SK-N-DZ (cell line): Measurements from ENCODE around the gene KRTAP10-2. TPM values are rescaled to one million over a fixed set of nuclear protein-coding genes. Genes with fewer than 3 reads are reported as not detected.
"Not testable (repeated sequence)": the region's sequence is repeated elsewhere in the genome, so short reads cannot be mapped to it uniquely, and the experiment has no call there.

Experiments
- DNase-seq: peaks from one replicate; pipeline ENCODE4 v3.0.0-alpha.2; 2015; ENCODE audit warnings: low spot score
- polyA plus RNA-seq, 2 experiments: library from polyadenylated mRNA; depleted of rRNA; stranded (reverse); fragments of >200 nt; gene quantifications; 2 replicates each; pipeline ENCODE4 v1.2.3, GENCODE V29; 2014

KRTAP10-2 gene, protein sequence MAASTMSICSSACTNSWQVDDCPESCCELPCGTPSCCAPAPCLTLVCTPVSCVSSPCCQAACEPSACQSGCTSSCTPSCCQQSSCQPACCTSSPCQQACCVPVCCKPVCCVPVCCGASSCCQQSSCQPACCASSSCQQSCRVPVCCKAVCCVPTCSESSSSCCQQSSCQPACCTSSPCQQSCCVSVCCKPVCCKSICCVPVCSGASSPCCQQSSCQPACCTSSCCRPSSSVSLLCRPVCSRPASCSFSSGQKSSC
- polyA plus RNA-seq (2014; cell fraction: cytosol; rRNA removed), result not detected in 2 replicates
- not detected in 2 replicates for polyA plus RNA-seq (2014; cell fraction: nucleus; rRNA removed)

DNA sequence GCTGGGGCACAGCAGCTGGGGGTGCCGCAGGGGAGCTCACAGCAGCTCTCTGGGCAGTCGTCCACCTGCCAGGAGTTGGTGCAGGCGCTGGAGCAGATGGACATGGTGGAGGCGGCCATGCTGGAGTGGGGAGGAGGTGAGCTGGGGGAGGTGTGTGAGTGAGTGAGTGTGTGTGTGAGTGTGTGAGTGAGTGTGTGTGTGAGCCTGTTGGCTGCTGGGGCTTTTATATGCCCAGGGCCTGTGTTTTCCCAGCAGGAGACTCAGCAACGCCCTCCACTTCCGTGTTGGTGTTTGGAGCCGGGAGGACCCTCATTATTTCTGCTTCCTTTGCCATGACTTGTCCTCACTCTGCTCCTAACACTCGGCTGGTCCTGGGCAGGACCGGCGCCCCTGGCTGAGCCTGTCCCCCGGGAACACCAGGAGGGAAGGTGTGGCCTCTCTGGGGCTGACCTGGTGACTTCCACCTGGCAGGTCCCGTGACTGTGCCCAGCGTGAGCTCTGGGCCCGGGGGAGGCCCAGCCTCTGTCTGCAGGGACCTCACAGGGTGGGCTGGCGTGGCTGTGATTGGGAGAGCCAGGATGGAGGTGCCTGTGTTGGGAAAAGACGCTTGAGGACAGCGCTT lies at the start of gene KRTAP10-2:
KRTAP10-2 (minus strand) TSS at position 166 of the 622 bp plus-strand sequence; CDS start at position 119, 47 bp downstream.
- DNase-seq, result no peak

DNA sequence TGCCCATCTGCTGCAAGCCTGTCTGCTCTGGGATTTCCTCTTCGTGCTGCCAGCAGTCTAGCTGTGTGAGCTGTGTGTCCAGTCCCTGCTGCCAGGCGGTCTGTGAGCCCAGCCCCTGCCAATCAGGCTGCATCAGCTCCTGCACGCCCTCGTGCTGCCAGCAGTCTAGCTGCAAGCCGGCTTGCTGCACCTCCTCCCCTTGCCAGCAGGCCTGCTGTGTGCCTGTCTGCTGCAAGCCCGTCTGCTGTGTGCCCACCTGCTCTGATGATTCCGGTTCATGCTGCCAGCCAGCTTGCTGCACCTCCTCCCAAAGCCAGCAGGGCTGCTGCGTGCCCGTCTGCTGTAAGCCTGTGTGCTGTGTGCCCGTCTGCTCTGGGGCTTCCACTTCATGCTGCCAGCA lies 49.8 kb upstream of the KRTAP10-2 start:
- not testable (repeated sequence) for DNase-seq

- not testable (repeated sequence) for DNase-seq
Measured at GRCh38 chr21:44600118-44600978, 49.0 kb upstream of the KRTAP10-2 start, which contains the start of gene KRTAP10-7. TSS of gene KRTAP10-7 (plus strand) at chr21:44600597. CDS start at chr21:44600622, 25 bp downstream.

DNA sequence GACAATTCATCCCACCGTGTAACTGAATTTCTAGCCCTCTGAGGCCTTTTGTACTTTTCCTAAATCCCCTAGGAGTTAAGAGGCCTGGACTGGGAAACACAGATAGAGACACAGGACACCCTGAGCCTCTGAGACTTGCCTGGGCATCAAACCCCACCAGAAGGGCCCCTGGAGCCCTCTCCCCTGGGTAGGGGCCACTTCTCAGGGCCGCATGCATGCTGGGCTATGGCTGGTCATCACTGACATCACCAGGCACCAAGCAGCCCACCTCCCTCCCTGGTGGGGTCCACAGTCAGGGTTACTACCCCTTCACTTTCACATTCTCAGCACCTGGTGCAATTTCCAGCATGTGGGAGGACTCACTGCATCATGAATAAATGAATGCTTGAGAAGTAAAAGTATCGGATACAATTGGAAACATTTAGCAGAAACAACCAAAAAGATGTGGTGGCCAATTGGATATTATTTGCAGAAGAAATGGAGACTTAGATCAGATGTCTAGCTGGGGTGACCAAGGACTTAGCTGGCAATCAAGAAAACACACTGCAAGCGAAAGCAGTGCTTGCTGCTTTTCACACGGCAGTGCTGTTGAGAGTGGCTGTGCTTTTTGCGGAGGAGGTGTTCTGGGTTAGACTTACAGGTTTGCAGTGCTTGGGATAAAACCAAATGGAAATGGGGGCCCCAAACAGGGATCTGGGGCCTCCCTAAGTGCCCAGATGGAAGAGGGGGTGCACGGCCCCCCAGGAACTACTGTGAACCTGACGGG lies 48.1 kb upstream of the KRTAP10-2 start:
- no peak for DNase-seq

GRCh38 chr21:44598061-44598460 lies 46.8 kb upstream of the KRTAP10-2 start:
- DNase-seq, result no peak

GRCh38 chr21:44596068-44596725 lies 44.9 kb upstream of the KRTAP10-2 start:
- no peak for DNase-seq

- DNase-seq, result no peak
Measured at GRCh38 chr21:44595524-44595923, 44.2 kb upstream of the KRTAP10-2 start.

- no peak for DNase-seq
Measured at GRCh38 chr21:44594406-44594916, 43.2 kb upstream of the KRTAP10-2 start.

GRCh38 chr21:44593598-44594405 lies 42.5 kb upstream of the KRTAP10-2 start:
- DNase-seq, result no peak

DNA sequence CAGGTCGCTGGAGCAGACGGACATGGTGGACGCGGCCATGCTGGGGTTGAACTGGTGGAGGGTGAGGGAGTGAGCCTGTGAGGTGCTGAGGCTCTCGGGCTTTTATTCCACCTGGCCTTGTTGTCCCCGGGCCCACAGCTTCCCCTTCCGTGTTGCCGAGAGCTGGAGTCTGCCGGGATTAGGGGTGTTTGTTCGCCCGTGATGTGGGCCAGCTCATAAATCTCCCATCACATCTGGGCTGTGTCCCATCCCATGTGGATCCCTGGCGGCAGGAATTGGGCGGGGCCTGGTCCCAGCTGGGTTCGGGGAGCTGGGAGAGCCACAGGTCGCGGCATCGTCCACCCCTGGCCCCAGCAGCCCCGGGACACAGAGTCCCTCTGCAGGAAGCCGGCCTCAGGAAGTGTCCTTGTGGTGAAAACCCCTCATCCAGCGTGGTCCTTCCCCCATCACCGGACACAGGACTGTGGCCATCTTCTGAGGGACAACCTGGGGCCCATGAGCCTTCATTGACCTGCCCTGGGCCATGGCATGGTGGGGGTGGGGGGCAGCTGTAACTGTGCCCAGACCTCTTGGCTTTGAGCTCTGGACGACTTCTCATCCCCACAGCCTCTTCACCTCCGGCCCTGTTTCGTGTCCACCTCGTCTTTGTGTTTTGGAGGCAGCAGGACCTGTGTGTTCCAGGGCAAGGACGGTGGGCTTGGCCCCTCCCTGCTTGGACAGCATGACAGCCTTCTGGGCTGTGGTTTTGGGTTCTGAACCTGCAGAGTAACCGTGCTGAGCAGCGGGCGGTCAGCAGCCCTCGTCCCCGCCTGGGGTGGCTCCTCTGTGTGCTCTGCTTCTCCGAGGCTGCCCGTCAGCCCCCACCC lies 41.4 kb upstream of the KRTAP10-2 start, which contains the start of gene KRTAP10-6:
KRTAP10-6 (minus strand) TSS at position 60 of the 866 bp plus-strand sequence; CDS start at position 39, 21 bp downstream.
- no peak for DNase-seq

DNA sequence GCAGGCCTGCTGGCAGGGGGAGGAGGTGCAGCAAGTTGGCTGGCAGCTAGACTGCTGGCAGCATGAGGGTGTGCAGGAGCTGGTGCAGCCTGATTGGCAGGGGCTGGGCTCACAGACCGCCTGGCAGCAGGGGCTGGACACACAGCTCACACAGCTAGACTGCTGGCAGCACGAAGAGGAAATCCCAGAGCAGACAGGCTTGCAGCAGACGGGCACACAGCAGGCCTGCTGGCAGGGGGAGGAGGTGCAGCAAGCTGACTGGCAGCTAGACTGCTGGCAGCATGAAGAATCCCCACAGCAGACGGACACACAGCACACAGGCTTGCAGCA lies 40.5 kb upstream of the KRTAP10-2 start:
- DNase-seq, result not testable (repeated sequence)

GRCh38 chr21:44590897-44591800 lies 39.8 kb upstream of the KRTAP10-2 start:
- DNase-seq, result not testable (repeated sequence)

DNA sequence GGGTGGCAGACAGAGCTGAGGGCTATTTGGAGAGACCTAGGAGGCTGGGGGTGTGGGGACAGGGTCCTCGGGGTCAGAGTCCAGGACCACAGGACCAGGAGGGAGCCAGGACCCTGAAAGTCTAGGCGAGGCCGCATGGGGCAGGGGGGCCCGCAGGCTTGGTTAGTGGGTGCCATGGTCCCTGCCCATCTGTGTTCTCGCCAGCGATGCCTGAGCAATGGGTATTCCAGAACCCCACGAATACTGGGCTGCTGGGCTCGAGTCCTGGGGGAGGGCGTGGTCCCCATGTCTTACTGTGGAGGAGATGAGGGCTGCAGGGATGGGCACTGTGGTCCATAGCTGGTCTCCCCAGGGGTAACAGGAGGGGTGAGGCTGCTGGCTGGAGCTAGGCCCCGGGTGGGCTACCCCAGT lies 39.0 kb upstream of the KRTAP10-2 start:
- DNase-seq, result no peak

DNA sequence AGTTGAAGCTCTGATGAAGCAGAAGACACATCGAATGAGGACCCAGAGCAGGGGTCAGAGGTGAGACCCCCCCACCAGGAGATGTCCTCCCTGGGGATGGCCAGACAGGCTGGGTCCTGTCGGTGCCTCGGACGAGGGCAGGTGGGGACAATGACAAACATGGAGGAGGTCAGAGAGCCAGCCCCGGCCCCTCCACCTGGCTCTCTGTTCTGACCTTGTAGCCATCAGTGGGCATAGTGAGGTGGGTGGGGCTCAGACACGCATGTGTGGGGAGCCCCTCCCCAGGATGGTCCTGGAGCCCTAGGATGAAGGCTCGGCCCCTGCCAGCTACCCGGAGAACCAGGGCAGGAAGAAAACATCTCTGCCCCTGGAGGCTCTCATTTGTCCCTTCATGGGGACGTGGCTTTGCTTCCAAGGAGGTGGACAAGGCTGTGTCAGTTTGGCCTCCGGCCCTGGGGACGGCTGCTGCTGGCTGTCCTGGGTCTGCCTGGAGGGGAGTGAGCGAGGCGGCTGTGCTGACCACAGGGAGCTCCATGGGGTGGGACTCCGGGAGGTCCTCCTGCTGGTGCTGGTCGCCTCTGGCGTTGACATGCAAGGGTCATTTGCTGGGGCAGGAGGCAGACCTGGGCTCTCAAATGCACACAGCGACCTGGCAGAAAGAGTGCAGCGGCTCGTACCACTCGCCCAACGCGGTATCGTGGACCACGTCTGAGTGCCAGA lies 38.4 kb upstream of the KRTAP10-2 start:
- DNase-seq, result no peak

- DNase-seq, result no peak
Measured at GRCh38 chr21:44589094-44589493, 37.8 kb upstream of the KRTAP10-2 start.

GRCh38 chr21:44585892-44586291 lies 34.6 kb upstream of the KRTAP10-2 start:
- DNase-seq, result no peak

GRCh38 chr21:44583800-44584147 lies 32.5 kb upstream of the KRTAP10-2 start:
- DNase-seq, result no peak
